Dermis lymphatic vessel endothelial cell (primary cell): ENCODE data around the gene ZNF112. TPM values are rescaled to one million over a fixed set of nuclear protein-coding genes. Genes with fewer than 3 reads are reported as not detected.

Source experiments
- total RNA-seq: library from RNA; depleted of rRNA; stranded (reverse); fragments of >200 nt; gene quantifications from 2 replicates; pipeline ENCODE4 v1.2.1, GENCODE V29; 2014

Gene ZNF112
- 6.1 and 8.9 TPM in 2 replicates for total RNA-seq

GRCh38 chr19:44356383-44357111, at the start of gene ZNF112:
Gene ZNF112, minus strand, starts transcription at chr19:44356680. Its CDS starts 16,141 bp downstream, at chr19:44340539.

GRCh38 chr19:44401139-44402115, 44.9 kb upstream of the ZNF112 start, which contains the start of gene ZNF285:
Gene ZNF285, minus strand, starts transcription at chr19:44401608. Its CDS starts 4,395 bp downstream, at chr19:44397213.

GRCh38 chr19:44304659-44305193, 51.8 kb downstream of the ZNF112 start, which contains the start of gene ZNF235:
Gene ZNF235, minus strand, starts transcription at chr19:44305025. Its CDS starts 1,621 bp downstream, at chr19:44303404.

Other genes starting within 250 kb of the ZNF112 start
- gene ZNF225, start 243.3 kb downstream of the ZNF112 start, total RNA-seq: 5.9 and 7.8 TPM in 2 replicates
- gene ZNF234, start 215.1 kb downstream of the ZNF112 start, total RNA-seq: 8.0 and 12.5 TPM in 2 replicates
- gene ZNF226, start 191.6 kb downstream of the ZNF112 start, total RNA-seq: 14.1 and 15.7 TPM in 2 replicates
- 16.9 and 24.7 TPM in 2 replicates for gene ZNF227, start 144.1 kb downstream of the ZNF112 start, total RNA-seq
- 0.95 and 2.0 TPM in 2 replicates for gene ZNF233, start 96.8 kb downstream of the ZNF112 start, total RNA-seq
- 6.7 and 8.2 TPM in 2 replicates for gene ZNF235, start 51.7 kb downstream of the ZNF112 start, total RNA-seq
- 1.5 TPM in 2 replicates for gene ZNF285, start 44.9 kb upstream of the ZNF112 start, total RNA-seq
- gene ZNF229, start 91.8 kb upstream of the ZNF112 start, total RNA-seq: 1.5 and 5.4 TPM in 2 replicates
- gene ZNF180, start 143.8 kb upstream of the ZNF112 start, total RNA-seq: 7.5 and 7.6 TPM in 2 replicates
- not detected in 2 replicates for gene CEACAM20, start 173.0 kb upstream of the ZNF112 start, total RNA-seq